ENCODE data around the gene MAML2. TPM values are rescaled to one million over a fixed set of nuclear protein-coding genes. Genes with fewer than 3 reads are reported as not detected.

The MAML2 gene
- total and polyA plus RNA-seq, 9 of the 15 experiments (the other 6 are each of a cell fraction or from before 2014, with no cell fraction given): 0.79 to 6.8 (median 4.8) TPM

- TF ChIP-seq GATAD2B (IDR thresholded peaks at IDR 0.05; ENCODE audit: borderline replicate concordance) (0 out of 2 replicates have a peak, but pooled peaks have one; percentile 8), PHTF2 (CRISPR knock-in tag; IDR thresholded peaks at IDR 0.05) (no peak), NR2C1 (IDR thresholded peaks at IDR 0.05) (no peak), NR2C1 (tag; IDR thresholded peaks at IDR 0.05) (no peak), ZNF431 (CRISPR knock-in tag; IDR thresholded peaks at IDR 0.05) (no peak), SNIP1 (IDR thresholded peaks at IDR 0.05; ENCODE audit: low read depth) (no peak), SP2 (IDR thresholded peaks at IDR 0.05; ENCODE audit: extremely low read depth, low read depth, low read length, poor library complexity, severe bottlenecking) (no peak)
- TF ChIP-seq, protein P1, sequence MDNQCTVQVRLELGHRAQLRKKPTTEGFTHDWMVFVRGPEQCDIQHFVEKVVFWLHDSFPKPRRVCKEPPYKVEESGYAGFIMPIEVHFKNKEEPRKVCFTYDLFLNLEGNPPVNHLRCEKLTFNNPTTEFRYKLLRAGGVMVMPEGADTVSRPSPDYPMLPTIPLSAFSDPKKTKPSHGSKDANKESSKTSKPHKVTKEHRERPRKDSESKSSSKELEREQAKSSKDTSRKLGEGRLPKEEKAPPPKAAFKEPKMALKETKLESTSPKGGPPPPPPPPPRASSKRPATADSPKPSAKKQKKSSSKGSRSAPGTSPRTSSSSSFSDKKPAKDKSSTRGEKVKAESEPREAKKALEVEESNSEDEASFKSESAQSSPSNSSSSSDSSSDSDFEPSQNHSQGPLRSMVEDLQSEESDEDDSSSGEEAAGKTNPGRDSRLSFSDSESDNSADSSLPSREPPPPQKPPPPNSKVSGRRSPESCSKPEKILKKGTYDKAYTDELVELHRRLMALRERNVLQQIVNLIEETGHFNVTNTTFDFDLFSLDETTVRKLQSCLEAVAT (IDR thresholded peaks at IDR 0.05): 0 out of 4 replicates have a peak, but pooled peaks have one; percentile 31 to 61
- TF ChIP-seq, protein P2, sequence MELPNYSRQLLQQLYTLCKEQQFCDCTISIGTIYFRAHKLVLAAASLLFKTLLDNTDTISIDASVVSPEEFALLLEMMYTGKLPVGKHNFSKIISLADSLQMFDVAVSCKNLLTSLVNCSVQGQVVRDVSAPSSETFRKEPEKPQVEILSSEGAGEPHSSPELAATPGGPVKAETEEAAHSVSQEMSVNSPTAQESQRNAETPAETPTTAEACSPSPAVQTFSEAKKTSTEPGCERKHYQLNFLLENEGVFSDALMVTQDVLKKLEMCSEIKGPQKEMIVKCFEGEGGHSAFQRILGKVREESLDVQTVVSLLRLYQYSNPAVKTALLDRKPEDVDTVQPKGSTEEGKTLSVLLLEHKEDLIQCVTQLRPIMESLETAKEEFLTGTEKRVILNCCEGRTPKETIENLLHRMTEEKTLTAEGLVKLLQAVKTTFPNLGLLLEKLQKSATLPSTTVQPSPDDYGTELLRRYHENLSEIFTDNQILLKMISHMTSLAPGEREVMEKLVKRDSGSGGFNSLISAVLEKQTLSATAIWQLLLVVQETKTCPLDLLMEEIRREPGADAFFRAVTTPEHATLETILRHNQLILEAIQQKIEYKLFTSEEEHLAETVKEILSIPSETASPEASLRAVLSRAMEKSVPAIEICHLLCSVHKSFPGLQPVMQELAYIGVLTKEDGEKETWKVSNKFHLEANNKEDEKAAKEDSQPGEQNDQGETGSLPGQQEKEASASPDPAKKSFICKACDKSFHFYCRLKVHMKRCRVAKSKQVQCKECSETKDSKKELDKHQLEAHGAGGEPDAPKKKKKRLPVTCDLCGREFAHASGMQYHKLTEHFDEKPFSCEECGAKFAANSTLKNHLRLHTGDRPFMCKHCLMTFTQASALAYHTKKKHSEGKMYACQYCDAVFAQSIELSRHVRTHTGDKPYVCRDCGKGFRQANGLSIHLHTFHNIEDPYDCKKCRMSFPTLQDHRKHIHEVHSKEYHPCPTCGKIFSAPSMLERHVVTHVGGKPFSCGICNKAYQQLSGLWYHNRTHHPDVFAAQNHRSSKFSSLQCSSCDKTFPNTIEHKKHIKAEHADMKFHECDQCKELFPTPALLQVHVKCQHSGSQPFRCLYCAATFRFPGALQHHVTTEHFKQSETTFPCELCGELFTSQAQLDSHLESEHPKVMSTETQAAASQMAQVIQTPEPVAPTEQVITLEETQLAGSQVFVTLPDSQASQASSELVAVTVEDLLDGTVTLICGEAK (IDR thresholded peaks at IDR 0.05): 0 out of 2 replicates have a peak, but pooled peaks have one; percentile 11
- TF ChIP-seq, protein P2 (CRISPR knock-in tag; IDR thresholded peaks at IDR 0.05): no peak
Observed at GRCh38 chr11:96342014-96342960, 708 bp downstream of the MAML2 start (continued).

All from K562 (cell line).